HUES48 (cell line): Measurements from ENCODE around the gene PNCK.
"Not testable (repeated sequence)": the region's sequence is repeated elsewhere in the genome, so short reads cannot be mapped to it uniquely, and the experiment has no call there.

Source experiments
- H3K27ac ChIP-seq: one replicate; pipeline ENCODE4 v1.7.0; 2013; ENCODE audit warnings: low read depth, low read length, inconsistent platforms
- H3K27me3 ChIP-seq: 2 replicates; pipeline ENCODE4 v1.6.1; 2013; ENCODE audit warnings: mild to moderate bottlenecking, low read length; ENCODE audit not compliant: control insufficient read depth, insufficient read depth
- H3K36me3 ChIP-seq: 2 replicates; pipeline ENCODE4 v1.6.1; 2013; ENCODE audit warnings: low read length; ENCODE audit not compliant: control insufficient read depth, insufficient read depth
- H3K4me1 ChIP-seq: 2 replicates; pipeline ENCODE4 v1.6.1; 2013; ENCODE audit warnings: mild to moderate bottlenecking, low read length; ENCODE audit not compliant: control insufficient read depth, insufficient read depth
- H3K4me3 ChIP-seq: 2 replicates; pipeline ENCODE4 v1.5.1; 2013; ENCODE audit warnings: mild to moderate bottlenecking, low read depth, low read length
- H3K9ac ChIP-seq: 2 replicates; pipeline ENCODE4 v1.6.1; 2013; ENCODE audit warnings: mild to moderate bottlenecking, low read depth, low read length, moderate library complexity
- H3K9me3 ChIP-seq: 2 replicates; pipeline ENCODE4 v1.6.1; 2013; ENCODE audit warnings: low read length; ENCODE audit not compliant: control insufficient read depth, insufficient read depth

The PNCK gene

DNA sequence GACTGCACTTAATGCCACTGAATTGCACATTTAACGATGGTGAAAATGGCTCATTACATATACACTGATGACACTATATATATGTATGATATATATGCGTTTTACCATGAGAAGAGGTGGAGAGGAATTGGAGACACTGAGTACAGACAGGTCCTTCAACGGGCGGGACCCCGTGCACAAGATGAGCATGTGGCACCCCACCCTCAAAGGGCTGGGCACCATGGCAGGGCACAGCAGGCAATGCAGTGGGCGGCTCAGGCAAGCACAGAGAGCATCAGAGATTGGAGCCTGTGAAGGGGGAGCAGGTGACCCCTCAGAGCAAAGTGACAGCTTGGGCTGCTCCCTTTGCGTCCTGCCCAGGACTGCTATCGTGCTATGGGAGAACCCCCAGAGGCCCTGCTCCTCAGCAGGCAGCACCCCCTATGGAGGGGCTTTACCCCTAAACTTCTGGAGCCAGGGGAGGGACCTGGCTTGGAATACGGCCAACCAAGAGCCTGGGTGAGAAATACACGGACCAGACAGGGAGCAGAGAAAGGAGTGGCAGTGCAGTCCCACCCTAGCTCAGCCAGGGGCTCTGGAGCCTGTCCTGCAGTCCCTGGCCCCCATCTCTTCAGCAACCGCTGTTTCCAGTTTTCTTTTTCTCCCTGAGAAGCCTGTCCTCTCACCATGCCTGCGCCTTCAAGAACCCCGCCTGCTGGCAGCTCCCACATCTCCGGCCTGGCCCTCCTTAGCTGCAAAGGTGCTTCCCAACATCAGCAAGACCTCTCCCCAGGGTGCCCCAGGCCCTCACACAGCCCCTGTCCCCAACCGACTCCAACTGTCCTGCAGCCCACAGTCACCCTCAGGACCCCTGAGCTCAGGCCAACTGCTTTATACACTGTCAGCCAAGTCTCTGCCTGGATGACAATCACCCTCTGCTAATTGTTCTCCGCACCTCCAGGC is 24.6 kb upstream of the PNCK start:
- H3K4me1 ChIP-seq = no peaks in the 10 kb centered on the region
- no peak overlapping the region for H3K4me3 ChIP-seq
- H3K9ac ChIP-seq = no peak overlapping the region
- peaks cover 16% of the 10 kb centered on the region; the same call in 1 of the 2 replicates for H3K9me3 ChIP-seq
- no peaks in the 10 kb centered on the region for H3K27me3 ChIP-seq
- no peak overlapping the region for H3K27ac ChIP-seq
- H3K36me3 ChIP-seq = peaks cover 33% of the 10 kb centered on the region

GRCh38 chrX:153696986-153697722 is 23.5 kb upstream of the PNCK start:
- H3K27me3 ChIP-seq, H3K9ac ChIP-seq, H3K4me1 ChIP-seq, H3K27ac ChIP-seq, H3K4me3 ChIP-seq: not testable (repeated sequence)
- H3K36me3 ChIP-seq = peaks cover 32% of the 10 kb centered on the region
- H3K9me3 ChIP-seq = peaks cover 12% of the 10 kb centered on the region; the same call in 1 of the 2 replicates

- Histone ChIP-seq H3K36me3 (peaks cover 28% of the 10 kb centered on the region), H3K9me3 (peaks cover 14% of the 10 kb centered on the region; the same call in 1 of the 2 replicates)
- not testable (repeated sequence) for H3K9ac ChIP-seq, H3K27ac ChIP-seq, H3K4me1 ChIP-seq, H3K4me3 ChIP-seq, H3K27me3 ChIP-seq
Observed at GRCh38 chrX:153696538-153696937, 22.9 kb upstream of the PNCK start.

DNA sequence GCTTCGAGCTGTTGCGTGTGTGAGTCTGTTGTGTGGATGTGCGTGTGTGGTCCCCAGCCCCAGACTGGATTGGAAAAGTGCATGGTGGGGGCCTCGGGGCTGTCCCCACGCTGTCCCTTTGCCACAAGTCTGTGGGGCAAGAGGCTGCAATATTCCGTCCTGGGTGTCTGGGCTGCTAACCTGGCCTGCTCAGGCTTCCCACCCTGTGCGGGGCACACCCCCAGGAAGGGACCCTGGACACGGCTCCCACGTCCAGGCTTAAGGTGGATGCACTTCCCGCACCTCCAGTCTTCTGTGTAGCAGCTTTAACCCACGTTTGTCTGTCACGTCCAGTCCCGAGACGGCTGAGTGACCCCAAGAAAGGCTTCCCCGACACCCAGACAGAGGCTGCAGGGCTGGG is 22.5 kb upstream of the PNCK start:
- peaks cover 14% of the 10 kb centered on the region; the same call in 1 of the 2 replicates for H3K9me3 ChIP-seq
- H3K27me3 ChIP-seq = no peaks in the 10 kb centered on the region
- no peak overlapping the region for H3K9ac ChIP-seq
- peaks cover 28% of the 10 kb centered on the region for H3K36me3 ChIP-seq
- no peak overlapping the region for H3K27ac ChIP-seq
- no peaks in the 10 kb centered on the region for H3K4me1 ChIP-seq
- H3K4me3 ChIP-seq = no peak overlapping the region

GRCh38 chrX:153694687-153695270 is 21.2 kb upstream of the PNCK start:
- Histone ChIP-seq H3K36me3 (peaks cover 31% of the 10 kb centered on the region), H3K27ac (no peak overlapping the region), H3K4me3 (no peak overlapping the region), H3K27me3 (no peaks in the 10 kb centered on the region), H3K9me3 (peaks cover 10% of the 10 kb centered on the region; the same call in 1 of the 2 replicates), H3K4me1 (no peaks in the 10 kb centered on the region), H3K9ac (no peak overlapping the region)

GRCh38 chrX:153694256-153694655 is 20.6 kb upstream of the PNCK start:
- not testable (repeated sequence) for H3K27ac ChIP-seq, H3K27me3 ChIP-seq, H3K4me3 ChIP-seq, H3K9ac ChIP-seq, H3K4me1 ChIP-seq
- Histone ChIP-seq H3K36me3 (peaks cover 31% of the 10 kb centered on the region), H3K9me3 (peaks cover 13% of the 10 kb centered on the region; the same call in 1 of the 2 replicates)

DNA sequence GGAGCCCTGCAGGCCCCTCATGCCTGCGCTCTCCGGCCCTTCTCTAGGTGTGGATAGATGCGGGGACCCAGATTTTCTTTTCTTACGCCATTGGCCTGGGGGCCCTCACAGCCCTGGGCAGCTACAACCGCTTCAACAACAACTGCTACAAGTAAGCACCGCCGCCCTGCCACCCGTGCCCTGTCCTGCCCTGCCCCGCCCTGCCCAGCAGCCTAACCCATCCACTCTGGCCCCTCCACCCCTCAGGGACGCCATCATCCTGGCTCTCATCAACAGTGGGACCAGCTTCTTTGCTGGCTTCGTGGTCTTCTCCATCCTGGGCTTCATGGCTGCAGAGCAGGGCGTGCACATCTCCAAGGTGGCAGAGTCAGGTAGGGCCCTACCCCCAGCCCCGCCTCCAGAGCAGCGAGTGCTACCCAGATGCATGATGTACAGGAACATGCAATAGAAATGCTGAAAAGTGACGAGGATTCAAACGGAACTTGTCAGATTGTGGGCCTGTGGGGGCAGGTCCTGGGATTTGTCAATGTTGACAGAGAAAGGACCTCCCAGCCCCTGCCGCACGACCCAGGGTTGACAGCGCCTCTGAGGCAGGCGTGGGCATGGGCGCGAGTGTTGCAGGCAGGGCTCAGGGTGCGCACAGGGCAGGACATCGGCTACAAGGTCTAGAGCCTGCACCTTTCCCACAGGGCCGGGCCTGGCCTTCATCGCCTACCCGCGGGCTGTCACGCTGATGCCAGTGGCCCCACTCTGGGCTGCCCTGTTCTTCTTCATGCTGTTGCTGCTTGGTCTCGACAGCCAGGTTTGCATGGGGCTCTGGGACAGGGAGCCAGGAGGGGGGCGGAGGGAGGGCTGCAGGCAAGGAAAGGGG is 19.8 kb upstream of the PNCK start:
- Histone ChIP-seq H3K4me1 (no peaks in the 10 kb centered on the region), H3K9ac (no peak overlapping the region), H3K36me3 (peaks cover 31% of the 10 kb centered on the region), H3K9me3 (peaks cover 13% of the 10 kb centered on the region; the same call in 1 of the 2 replicates), H3K27me3 (no peaks in the 10 kb centered on the region), H3K4me3 (no peak overlapping the region), H3K27ac (no peak overlapping the region)

GRCh38 chrX:153692611-153693156 is 19.1 kb upstream of the PNCK start:
- Histone ChIP-seq H3K36me3 (peaks cover 31% of the 10 kb centered on the region), H3K9me3 (peaks cover 13% of the 10 kb centered on the region; the same call in 1 of the 2 replicates)

DNA sequence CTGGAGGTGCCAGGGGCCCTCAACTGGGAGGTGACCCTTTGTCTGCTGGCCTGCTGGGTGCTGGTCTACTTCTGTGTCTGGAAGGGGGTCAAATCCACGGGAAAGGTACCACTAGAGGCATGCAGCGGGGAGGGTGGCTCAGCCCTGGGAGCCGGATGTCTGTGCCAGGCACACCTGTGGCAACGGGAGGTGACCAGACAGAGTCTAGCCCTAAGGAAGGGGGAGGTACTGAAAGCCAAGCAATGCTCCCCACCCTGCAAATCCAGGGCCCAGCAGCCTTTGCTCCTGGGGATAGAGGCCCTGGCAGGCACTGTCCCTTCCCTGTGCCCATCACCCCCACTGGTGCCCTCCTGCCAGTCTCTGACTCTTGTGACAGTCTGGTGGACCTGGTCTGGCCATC is 18.4 kb upstream of the PNCK start:
- H3K9ac ChIP-seq = no peak overlapping the region
- peaks cover 10% of the 10 kb centered on the region; the same call in 1 of the 2 replicates for H3K9me3 ChIP-seq
- H3K27ac ChIP-seq = no peak overlapping the region
- no peaks in the 10 kb centered on the region for H3K4me1 ChIP-seq
- peaks cover 31% of the 10 kb centered on the region for H3K36me3 ChIP-seq
- H3K4me3 ChIP-seq = no peak overlapping the region
- H3K27me3 ChIP-seq = no peaks in the 10 kb centered on the region

More at GRCh38 chrX:153692611-153693156, 19.1 kb upstream of the PNCK start:
- H3K27ac ChIP-seq = no peak overlapping the region
- no peak overlapping the region for H3K4me3 ChIP-seq
- H3K27me3 ChIP-seq = no peaks in the 10 kb centered on the region
- H3K4me1 ChIP-seq = no peaks in the 10 kb centered on the region
- no peak overlapping the region for H3K9ac ChIP-seq
